Stimulated activated CD4-positive, alpha-beta T cell treated with anti-CD3 and anti-CD28 coated beads, Interleukin-15, amount 100 ng/mL, for 48 hours (primary cell): ENCODE results near the gene ZNHIT1.

Source experiments
- DNase-seq, 2 donors: peaks; one replicate each; pipeline ENCODE4 v3.0.0-alpha.2; 2020; ENCODE audit warnings: low read depth in 2 of 2

ZNHIT1 gene

GRCh38 chr7:101217388-101218235 lies at the start of gene ZNHIT1, which contains the start of gene PLOD3:
TSS of gene ZNHIT1 (plus strand) at chr7:101218165. CDS start at chr7:101218196, 31 bp downstream.
TSS of gene PLOD3 (minus strand) at chr7:101217581. CDS start at chr7:101217274, 307 bp downstream.
- DNase-seq = peak; percentile 91 to 92

- no peak for DNase-seq
These were observed 49.4 kb upstream of the ZNHIT1 start for GRCh38 chr7:101168412-101169049.

GRCh38 chr7:101169110-101169837 lies 48.7 kb upstream of the ZNHIT1 start:
- DNase-seq = no peak

- peak; percentile 43 to 77 for DNase-seq
These were observed 48.0 kb upstream of the ZNHIT1 start for GRCh38 chr7:101169838-101170551.

- no peak for DNase-seq
These were observed 47.1 kb upstream of the ZNHIT1 start for GRCh38 chr7:101170617-101171441.

GRCh38 chr7:101171442-101171837 lies 46.5 kb upstream of the ZNHIT1 start:
- DNase-seq = no peak

- DNase-seq = no peak
These were observed 45.7 kb upstream of the ZNHIT1 start for GRCh38 chr7:101172005-101172853.

- DNase-seq = no peak
These were observed 44.9 kb upstream of the ZNHIT1 start for GRCh38 chr7:101172854-101173751.

GRCh38 chr7:101173752-101174244 lies 44.2 kb upstream of the ZNHIT1 start:
- DNase-seq = peak; percentile 52 to 60

- no peak for DNase-seq
These were observed 43.6 kb upstream of the ZNHIT1 start for GRCh38 chr7:101174322-101174854.

GRCh38 chr7:101175664-101176063 lies 42.3 kb upstream of the ZNHIT1 start:
- no peak for DNase-seq

GRCh38 chr7:101177644-101178043 lies 40.3 kb upstream of the ZNHIT1 start:
- DNase-seq = no peak

GRCh38 chr7:101179117-101179516 lies 38.8 kb upstream of the ZNHIT1 start:
- DNase-seq = no peak

- no peak for DNase-seq
These were observed 38.3 kb upstream of the ZNHIT1 start for GRCh38 chr7:101179713-101180112.

GRCh38 chr7:101180130-101180755 lies 37.7 kb upstream of the ZNHIT1 start, which contains the start of gene NAT16:
TSS of gene NAT16 (minus strand) at chr7:101180293. CDS start at chr7:101174807, 5,486 bp downstream.
- DNase-seq = no peak

- no peak for DNase-seq
These were observed 32.6 kb upstream of the ZNHIT1 start for GRCh38 chr7:101185258-101185839.

GRCh38 chr7:101186194-101186593 lies 31.8 kb upstream of the ZNHIT1 start:
- no peak for DNase-seq
